Measurements from ENCODE around the gene GCHFR. TPM values are rescaled to one million over a fixed set of nuclear protein-coding genes. Genes with fewer than 3 reads are reported as not detected.

Gene GCHFR
- polyA plus RNA-seq, 3 donors = 19.1 to 46.7 (median 45.9) TPM

DNA sequence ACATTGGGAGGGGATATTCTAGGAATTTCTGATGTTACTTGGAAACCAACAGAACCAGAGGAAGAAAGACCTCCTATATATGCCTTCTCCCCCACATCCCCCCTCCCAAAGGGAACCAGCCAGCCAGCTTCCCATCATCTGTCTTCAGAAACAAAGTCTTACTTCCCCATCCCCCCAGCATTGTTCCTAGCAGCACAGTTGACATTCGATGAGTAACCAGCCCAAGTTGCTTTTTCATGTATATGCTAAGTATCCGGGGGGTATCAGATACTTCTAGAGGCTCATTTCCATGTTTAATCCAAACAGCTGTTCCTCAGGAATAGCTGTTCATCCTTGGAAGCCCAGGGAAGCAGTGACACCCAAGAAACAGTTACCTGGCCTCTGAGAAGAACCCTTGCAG is 24.8 kb upstream of the GCHFR start:
- no peak overlapping the region for H3K4me2 ChIP-seq (replicated peaks; ENCODE audit: extremely low read depth, low read length, poor library complexity, severe bottlenecking)
- H3K27me3 Mint-ChIP-seq (ENCODE audit: low read depth in 3 of 3) = no peaks in the 10 kb centered on the region
- no peak overlapping the region for H3K27ac ChIP-seq (ENCODE audit: low read depth in 1 of 2, low read length in 2 of 2)
- 92% methylated on average over 2 of the region's 2 CpGs for WGBS (ENCODE audit: insufficient coverage)
- H3K27me3 ChIP-seq (ENCODE audit: control insufficient read depth in 2 of 2, insufficient read depth in 2 of 2, low read length in 2 of 2) = no peaks in the 10 kb centered on the region
- H3K4me3 Mint-ChIP-seq = no peak overlapping the region
- peaks cover 61 to 100% of the 10 kb centered on the region in 2 donors for H3K36me3 ChIP-seq (replicated peaks in 1 of 2; ENCODE audit: control insufficient read depth in 1 of 2, insufficient read depth in 2 of 2, low read length in 2 of 2)
- no peaks in the 10 kb centered on the region for H3K9me3 Mint-ChIP-seq
- no peak overlapping the region for H3K9ac ChIP-seq (ENCODE audit: insufficient read depth, low read length, poor library complexity, severe bottlenecking)
- H3K79me2 ChIP-seq (ENCODE audit: insufficient read depth, low read length) = no peaks in the 10 kb centered on the region
- no peak for DNase-seq
- no peak overlapping the region for H3K4me3 ChIP-seq (replicated peaks in 1 of 3; ENCODE audit: low read depth in 2 of 3, low read length in 3 of 3)
- H3K27ac Mint-ChIP-seq = peak overlapping the region in 1 of 7 donors; percentile 16
- intact Hi-C loops (cut with micrococcal nuclease) = no loop called here
- no peak overlapping the region for H2AFZ ChIP-seq (ENCODE audit: insufficient read depth, low read depth, low read length, poor library complexity, severe bottlenecking)
- peaks cover 68 to 86% of the 10 kb centered on the region in 2 donors for H3K36me3 Mint-ChIP-seq
- TF ChIP-seq, protein P1, sequence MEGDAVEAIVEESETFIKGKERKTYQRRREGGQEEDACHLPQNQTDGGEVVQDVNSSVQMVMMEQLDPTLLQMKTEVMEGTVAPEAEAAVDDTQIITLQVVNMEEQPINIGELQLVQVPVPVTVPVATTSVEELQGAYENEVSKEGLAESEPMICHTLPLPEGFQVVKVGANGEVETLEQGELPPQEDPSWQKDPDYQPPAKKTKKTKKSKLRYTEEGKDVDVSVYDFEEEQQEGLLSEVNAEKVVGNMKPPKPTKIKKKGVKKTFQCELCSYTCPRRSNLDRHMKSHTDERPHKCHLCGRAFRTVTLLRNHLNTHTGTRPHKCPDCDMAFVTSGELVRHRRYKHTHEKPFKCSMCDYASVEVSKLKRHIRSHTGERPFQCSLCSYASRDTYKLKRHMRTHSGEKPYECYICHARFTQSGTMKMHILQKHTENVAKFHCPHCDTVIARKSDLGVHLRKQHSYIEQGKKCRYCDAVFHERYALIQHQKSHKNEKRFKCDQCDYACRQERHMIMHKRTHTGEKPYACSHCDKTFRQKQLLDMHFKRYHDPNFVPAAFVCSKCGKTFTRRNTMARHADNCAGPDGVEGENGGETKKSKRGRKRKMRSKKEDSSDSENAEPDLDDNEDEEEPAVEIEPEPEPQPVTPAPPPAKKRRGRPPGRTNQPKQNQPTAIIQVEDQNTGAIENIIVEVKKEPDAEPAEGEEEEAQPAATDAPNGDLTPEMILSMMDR (IDR thresholded peaks at IDR 0.05) = no peak
- no peaks in the 10 kb centered on the region for H3K9me3 ChIP-seq (replicated peaks in 1 of 2; ENCODE audit: control insufficient read depth in 1 of 2, insufficient read depth in 1 of 2, low read length in 2 of 2)
- H4K20me1 ChIP-seq (ENCODE audit: insufficient read depth, low read length) = no peaks in the 10 kb centered on the region
- H3K4me1 ChIP-seq (ENCODE audit: control insufficient read depth in 1 of 2, insufficient read depth in 2 of 2, low read length in 2 of 2) = no peaks in the 10 kb centered on the region
- H3K4me1 Mint-ChIP-seq = peaks cover 2% of the 10 kb centered on the region

DNA sequence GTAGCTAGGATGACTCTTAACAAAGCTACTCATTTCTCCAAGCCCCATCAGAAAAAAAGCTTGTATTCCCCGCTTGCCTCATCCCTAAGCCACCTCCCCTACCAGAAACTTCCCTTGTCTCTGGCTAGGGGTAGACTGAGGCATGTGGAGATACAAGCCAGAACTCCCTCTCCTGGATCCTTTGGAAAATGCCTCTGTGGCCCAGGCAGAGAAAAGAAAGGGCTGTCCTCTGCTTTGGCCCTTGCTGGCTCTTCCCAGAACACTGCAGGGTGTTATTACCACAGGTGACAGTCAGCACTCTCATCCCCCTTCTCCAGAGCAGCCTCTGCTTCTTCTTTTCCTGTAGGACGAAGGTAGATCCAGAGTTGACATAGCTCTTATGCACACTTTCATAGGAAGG is 24.0 kb upstream of the GCHFR start:
- Histone ChIP-seq H3K79me2 (ENCODE audit: insufficient read depth, low read length) (no peaks in the 10 kb centered on the region), H3K4me3 (replicated peaks in 1 of 3; ENCODE audit: low read depth in 2 of 3, low read length in 3 of 3) (no peak overlapping the region), H3K36me3 (replicated peaks in 1 of 2; ENCODE audit: control insufficient read depth in 1 of 2, insufficient read depth in 2 of 2, low read length in 2 of 2) (peaks cover 61 to 100% of the 10 kb centered on the region in 2 donors), H4K20me1 (ENCODE audit: insufficient read depth, low read length) (no peaks in the 10 kb centered on the region), H3K4me1 (ENCODE audit: control insufficient read depth in 1 of 2, insufficient read depth in 2 of 2, low read length in 2 of 2) (no peaks in the 10 kb centered on the region), H3K27ac (ENCODE audit: low read depth in 1 of 2, low read length in 2 of 2) (no peak overlapping the region), H3K9me3 (replicated peaks in 1 of 2; ENCODE audit: control insufficient read depth in 1 of 2, insufficient read depth in 1 of 2, low read length in 2 of 2) (no peaks in the 10 kb centered on the region), H3K27me3 (ENCODE audit: control insufficient read depth in 2 of 2, insufficient read depth in 2 of 2, low read length in 2 of 2) (no peaks in the 10 kb centered on the region), H3K4me2 (replicated peaks; ENCODE audit: extremely low read depth, low read length, poor library complexity, severe bottlenecking) (no peak overlapping the region), H2AFZ (ENCODE audit: insufficient read depth, low read depth, low read length, poor library complexity, severe bottlenecking) (no peak overlapping the region), H3K9ac (ENCODE audit: insufficient read depth, low read length, poor library complexity, severe bottlenecking) (no peak overlapping the region)
- no CpG with 5 or more reads among the region's 2 CpGs for WGBS (ENCODE audit: insufficient coverage)
- no peaks in the 10 kb centered on the region for H3K9me3 Mint-ChIP-seq
- DNase-seq = no peak
- no peak overlapping the region for H3K27ac Mint-ChIP-seq
- H3K36me3 Mint-ChIP-seq = peaks cover 73 to 86% of the 10 kb centered on the region in 2 donors
- intact Hi-C loops (cut with micrococcal nuclease) = no loop called here
- peaks cover 4% of the 10 kb centered on the region for H3K4me1 Mint-ChIP-seq
- H3K4me3 Mint-ChIP-seq = no peak overlapping the region
- no peaks in the 10 kb centered on the region for H3K27me3 Mint-ChIP-seq (ENCODE audit: low read depth in 3 of 3)
- TF ChIP-seq, protein P1 (IDR thresholded peaks at IDR 0.05) = no peak
